GOT3 (cell line): ENCODE measurements around the gene MAP1A.

Source experiments
- DNase-seq: peaks from one replicate; lab custom pipeline; 2025; ENCODE audit warnings: mixed read lengths; lab: John Stamatoyannopoulos, UW

MAP1A gene

GRCh38 chr15:43517354-43518196 lies at the start of gene MAP1A:
Gene MAP1A (plus strand): TSS chr15:43517608. CDS start chr15:43521474, 3,866 bp downstream.
- no peak for DNase-seq

GRCh38 chr15:43469867-43470266 lies 47.5 kb upstream of the MAP1A start:
- no peak for DNase-seq

GRCh38 chr15:43471975-43472374 lies 45.4 kb upstream of the MAP1A start:
- no peak for DNase-seq

GRCh38 chr15:43473885-43474284 lies 43.5 kb upstream of the MAP1A start:
- no peak for DNase-seq

GRCh38 chr15:43483297-43484128 lies 33.9 kb upstream of the MAP1A start:
- DNase-seq = no peak

- DNase-seq = no peak
Observed at GRCh38 chr15:43484455-43484854, 33.0 kb upstream of the MAP1A start.

GRCh38 chr15:43487271-43487895 lies 30.0 kb upstream of the MAP1A start:
- DNase-seq = no peak

- DNase-seq = no peak
Observed at GRCh38 chr15:43488790-43489189, 28.6 kb upstream of the MAP1A start.

GRCh38 chr15:43489191-43489590 lies 28.2 kb upstream of the MAP1A start:
- no peak for DNase-seq

GRCh38 chr15:43492266-43492665 lies 25.1 kb upstream of the MAP1A start:
- no peak for DNase-seq

GRCh38 chr15:43492673-43493601 lies 24.5 kb upstream of the MAP1A start, which contains the start of gene TP53BP1:
Gene TP53BP1 (minus strand): TSS chr15:43493156. CDS start chr15:43493043, 113 bp downstream.
- DNase-seq = peak; percentile 80

- no peak for DNase-seq
Observed at GRCh38 chr15:43493703-43494472, 23.5 kb upstream of the MAP1A start.

GRCh38 chr15:43498990-43499389 lies 18.4 kb upstream of the MAP1A start:
- no peak for DNase-seq

- no peak for DNase-seq
Observed at GRCh38 chr15:43499635-43500034, 17.8 kb upstream of the MAP1A start.

- no peak for DNase-seq
Observed at GRCh38 chr15:43505738-43506137, 11.7 kb upstream of the MAP1A start.

GRCh38 chr15:43508421-43508820 lies 9.0 kb upstream of the MAP1A start:
- no peak for DNase-seq

GRCh38 chr15:43508991-43509659 lies 8.3 kb upstream of the MAP1A start:
- DNase-seq = no peak

- no peak for DNase-seq
Observed at GRCh38 chr15:43509660-43510199, 7.7 kb upstream of the MAP1A start.

GRCh38 chr15:43510200-43511011 lies 7.0 kb upstream of the MAP1A start:
- peak; percentile 96 for DNase-seq
